HL-60/S4 treated with retinoic acid at 250 ng/mL for 4 days and 3 days (cell line): ENCODE results near the gene NNT.
"Not testable (repeated sequence)": the region's sequence is repeated elsewhere in the genome, so short reads cannot be mapped to it uniquely, and the experiment has no call there.

Experiments
- in situ Hi-C: fragments of 300-500 bp; cut with MboI; formaldehyde crosslinking; loops from 2 replicates; pipeline ENCODE4 v1.7.0; 2022; ENCODE audit warnings: low sequenced_read_pairs

The NNT gene

DNA sequence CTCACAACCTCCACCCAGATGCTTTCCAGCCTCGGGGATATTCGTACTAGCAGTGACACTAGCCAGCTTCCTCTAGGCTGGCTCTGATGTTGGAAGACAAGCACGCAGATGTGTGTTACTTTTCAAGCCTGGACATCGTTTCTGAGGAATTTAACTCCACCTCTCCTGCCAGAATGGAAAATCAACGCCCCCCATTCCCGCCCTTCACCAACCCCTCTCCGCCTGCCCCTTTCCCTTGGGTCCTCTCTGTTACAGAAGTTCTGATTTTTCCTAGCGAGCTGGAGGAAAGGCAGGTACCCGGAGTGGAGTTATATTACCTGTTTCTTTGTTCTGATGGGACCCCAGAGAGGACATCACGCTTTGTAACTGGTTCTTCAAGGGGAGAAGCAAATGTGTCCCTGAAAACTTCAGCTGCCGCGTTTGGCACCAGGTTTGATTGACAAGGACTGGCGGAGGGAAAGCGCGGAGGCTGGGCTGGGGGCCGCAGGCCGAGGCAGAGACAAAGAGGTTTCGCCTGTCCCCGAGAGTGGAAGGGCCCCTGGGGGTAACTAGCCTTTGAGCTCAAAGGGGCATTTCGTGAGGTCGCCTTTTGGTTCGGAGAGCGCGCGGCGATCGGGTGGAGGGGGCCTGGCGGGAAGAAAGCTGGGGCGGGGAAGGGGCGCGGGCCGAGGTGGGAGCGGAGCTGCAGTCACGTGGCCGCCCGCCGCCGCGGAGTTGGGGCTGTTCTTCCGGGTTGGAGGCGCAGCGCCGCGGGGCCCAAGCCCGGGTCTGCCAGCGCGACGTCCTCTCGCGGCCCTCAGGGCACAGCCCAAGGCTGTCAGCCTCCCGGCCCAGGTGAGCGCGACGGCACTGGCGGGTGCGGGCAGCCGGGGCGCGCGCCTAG lies at the start of gene NNT:
Gene NNT (plus strand): TSS at position 720 of the 883 bp plus-strand sequence. CDS start 6,016 bp downstream, outside the sequence.
- in situ Hi-C loops: no loop called here

- in situ Hi-C loops: no loop called here
These were observed 49.6 kb upstream of the NNT start for GRCh38 chr5:43553381-43553780.

DNA sequence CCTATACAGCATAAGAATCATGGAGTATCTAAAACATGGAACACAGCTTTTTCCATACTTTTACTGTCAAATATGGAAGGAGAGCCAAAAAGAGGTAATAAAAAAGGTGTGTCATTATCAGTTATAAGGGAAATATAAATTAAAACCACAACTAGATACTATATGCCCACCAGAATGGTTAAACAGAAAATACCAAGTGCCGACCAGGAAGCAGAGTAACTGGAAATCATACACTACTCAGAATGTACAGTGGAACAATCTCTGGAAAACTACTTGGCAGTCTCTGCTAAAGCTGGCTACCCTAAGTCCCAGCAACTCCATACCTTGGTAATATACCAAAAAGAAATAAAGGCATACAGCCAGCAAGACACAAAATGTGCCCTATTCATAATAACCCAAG lies 48.5 kb upstream of the NNT start:
- in situ Hi-C loops: no loop called here

- in situ Hi-C loops: no loop called here
These were observed 46.9 kb upstream of the NNT start for GRCh38 chr5:43555895-43556606.

DNA sequence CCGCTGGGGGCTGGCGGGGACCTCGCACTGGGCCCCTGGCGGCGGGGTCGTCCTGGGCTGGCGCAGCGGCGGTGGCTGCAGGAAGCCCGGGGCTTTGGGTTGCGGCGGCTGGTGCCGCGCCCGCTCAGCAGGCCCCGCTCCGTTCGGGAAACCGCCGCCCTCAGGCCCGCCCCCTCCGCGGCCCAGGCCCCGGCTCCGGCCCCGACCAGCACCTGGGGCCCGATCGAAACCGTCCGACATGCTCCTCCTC lies 46.4 kb upstream of the NNT start:
- in situ Hi-C loops: not testable (repeated sequence)

DNA sequence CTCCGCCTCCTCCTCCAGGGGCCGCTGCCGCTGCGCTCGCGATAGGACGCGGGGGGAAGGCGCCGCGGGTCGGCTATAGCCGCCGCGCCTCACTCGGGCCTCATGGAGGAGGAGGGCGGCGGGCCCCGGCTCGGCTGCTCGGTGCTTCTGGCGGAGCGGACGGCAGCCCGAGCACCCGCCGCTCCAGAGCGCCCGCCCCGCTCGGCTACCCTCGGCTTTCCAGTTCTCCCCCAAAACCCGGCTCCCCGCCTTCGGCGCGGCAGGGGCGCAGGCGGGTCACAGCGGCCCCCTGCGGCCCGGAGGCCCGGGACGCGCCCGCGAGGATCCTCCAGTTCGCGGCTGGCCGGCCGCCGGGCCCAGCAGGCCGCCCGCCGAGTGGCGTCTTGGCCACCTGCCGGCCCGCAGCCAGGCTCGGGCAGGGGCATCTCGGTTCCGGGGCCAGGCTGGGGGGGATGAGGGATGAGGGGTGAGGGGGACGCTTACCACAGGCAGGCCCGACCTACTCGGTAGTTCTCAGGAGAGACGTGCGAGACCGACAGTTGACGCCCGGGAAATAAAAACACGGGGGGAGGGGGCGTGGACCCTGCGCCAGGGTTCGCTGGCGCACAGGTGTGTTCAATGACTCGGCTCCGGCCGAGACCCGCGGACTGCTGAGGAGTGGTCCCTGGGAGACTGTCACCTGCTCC lies 46.0 kb upstream of the NNT start, which contains the start of gene PAIP1:
Gene PAIP1 (minus strand): TSS at position 221 of the 686 bp plus-strand sequence. CDS start 231 bp downstream, outside the sequence.
- in situ Hi-C loops: no loop called here

- in situ Hi-C loops: no loop called here
These were observed 42.9 kb upstream of the NNT start for GRCh38 chr5:43560128-43560527.

GRCh38 chr5:43561356-43561755 lies 41.6 kb upstream of the NNT start:
- in situ Hi-C loops: no loop called here

GRCh38 chr5:43563321-43563720 lies 39.7 kb upstream of the NNT start:
- in situ Hi-C loops: no loop called here

DNA sequence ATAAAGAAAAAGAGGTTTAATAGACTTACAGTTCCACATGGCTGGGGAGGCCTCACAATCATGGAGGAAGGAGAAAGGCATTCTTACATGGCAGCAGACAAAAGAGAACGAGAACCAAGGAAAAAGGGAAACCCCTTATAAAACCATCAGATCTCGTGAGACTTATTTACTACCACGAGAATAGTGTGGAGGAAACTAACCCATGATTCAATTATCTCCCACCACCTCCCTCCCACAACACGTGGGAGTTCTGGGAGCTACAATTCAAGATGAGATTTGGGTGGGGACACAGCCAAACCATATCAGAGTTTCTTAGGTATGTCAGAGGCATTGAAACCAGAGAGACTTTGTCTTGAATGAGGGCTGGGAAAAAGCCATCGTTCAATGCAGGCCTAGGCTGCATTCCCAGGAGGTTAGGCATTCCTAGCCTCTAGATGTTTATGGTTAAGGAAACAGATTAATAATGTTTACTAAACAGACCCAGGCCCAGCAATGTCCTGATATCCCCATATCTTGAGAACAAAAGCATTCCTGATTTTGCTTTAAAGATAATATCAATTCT lies 38.6 kb upstream of the NNT start:
- in situ Hi-C loops: no loop called here

GRCh38 chr5:43565043-43565442 lies 37.9 kb upstream of the NNT start:
- in situ Hi-C loops: no loop called here

- in situ Hi-C loops: no loop called here
These were observed 35.0 kb upstream of the NNT start for GRCh38 chr5:43567967-43568366.

- in situ Hi-C loops: no loop called here
These were observed 33.7 kb upstream of the NNT start for GRCh38 chr5:43569236-43569746.

DNA sequence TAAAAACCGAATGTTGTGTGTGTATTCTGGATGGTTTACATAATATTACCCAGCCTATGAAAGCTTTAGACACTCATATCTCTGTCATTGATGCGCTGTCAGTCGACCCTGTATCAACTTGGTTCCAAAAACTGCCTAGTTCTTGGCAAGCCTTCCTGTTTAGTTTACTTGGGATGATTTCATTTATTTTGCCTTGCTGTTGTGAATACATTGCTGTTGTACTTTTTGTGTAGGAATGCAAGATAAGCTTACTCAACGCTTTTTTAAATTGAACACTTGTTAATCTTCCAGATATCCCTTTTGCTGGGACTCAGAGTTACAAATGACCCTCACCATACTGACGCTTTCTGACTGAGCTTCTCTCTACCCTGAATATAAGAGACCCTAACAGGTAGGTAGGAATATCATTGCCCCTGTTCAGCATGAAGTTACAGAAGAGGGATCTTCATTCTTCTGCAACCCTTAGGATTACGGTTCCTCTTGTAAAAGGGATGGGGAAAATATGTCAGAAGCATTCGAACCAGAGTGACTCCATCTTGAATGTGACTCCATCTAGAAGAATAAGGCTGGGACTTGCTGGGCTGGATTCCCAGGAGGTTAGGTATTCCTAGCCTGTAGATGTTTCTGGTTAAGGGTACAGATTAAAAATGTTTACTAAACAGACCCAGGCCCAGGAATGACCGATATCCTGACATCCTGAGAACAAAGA lies 32.4 kb upstream of the NNT start:
- in situ Hi-C loops: no loop called here

- in situ Hi-C loops: no loop called here
These were observed 31.7 kb upstream of the NNT start for GRCh38 chr5:43571237-43571636.

DNA sequence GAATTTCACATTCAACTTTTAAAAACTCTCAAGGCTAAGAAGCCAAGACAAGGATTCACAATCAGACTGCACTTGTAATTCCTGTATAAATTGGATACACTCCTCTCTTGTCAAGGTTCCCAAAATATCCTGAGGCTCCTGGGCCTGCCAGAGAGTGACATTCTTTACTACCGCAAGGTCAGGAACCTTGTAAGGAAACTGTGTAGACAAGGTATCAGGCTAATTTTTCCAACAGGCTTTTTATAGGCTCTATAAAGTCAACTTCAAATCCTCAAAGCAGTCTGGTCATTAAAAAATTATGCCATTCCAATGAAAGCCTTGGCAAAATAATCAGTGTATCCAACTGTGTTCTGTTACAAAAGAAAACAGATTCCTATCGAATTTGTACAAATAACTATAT lies 30.6 kb upstream of the NNT start:
- in situ Hi-C loops: no loop called here

DNA sequence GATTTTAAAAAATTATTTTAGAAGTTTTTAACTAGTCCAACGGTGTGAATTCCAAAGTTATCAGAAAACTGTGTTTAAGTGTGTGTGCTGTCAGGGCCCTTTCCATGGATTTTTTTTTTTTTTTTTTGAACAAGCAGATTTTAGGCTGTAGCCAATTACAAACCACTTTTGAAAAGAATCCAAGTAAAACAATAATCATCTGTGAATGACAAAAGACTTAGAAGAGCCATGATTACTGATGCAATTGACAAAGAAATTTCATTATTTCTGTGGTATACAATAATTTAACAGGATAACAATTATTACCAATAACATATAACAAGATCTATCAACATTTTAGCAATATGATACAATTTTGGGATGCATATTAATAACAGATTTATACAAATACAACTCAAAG lies 29.9 kb upstream of the NNT start:
- in situ Hi-C loops: no loop called here

GRCh38 chr5:43580402-43581210 lies 22.4 kb upstream of the NNT start:
- in situ Hi-C loops: not testable (repeated sequence)

DNA sequence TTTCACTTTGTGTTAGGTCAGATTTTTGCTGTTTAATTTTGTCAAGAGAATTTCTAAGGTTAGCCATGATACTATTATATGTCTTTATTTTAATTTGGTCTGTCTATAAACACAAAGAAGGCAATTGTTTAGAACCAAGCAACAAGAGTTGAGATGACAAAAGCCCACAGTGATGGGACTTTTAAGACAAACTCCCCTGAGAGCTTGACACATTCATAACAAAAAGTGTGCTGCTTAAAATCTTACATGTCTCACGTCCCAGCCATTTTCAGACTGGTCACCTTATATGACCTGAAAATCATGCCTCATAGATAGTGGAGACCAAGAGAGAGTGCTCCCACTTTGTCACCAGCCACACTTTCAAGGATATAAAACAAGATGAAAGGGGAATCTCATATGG lies 21.6 kb upstream of the NNT start:
- in situ Hi-C loops: no loop called here
